ENCODE data around the gene TAS2R3.

Gene TAS2R3

DNA sequence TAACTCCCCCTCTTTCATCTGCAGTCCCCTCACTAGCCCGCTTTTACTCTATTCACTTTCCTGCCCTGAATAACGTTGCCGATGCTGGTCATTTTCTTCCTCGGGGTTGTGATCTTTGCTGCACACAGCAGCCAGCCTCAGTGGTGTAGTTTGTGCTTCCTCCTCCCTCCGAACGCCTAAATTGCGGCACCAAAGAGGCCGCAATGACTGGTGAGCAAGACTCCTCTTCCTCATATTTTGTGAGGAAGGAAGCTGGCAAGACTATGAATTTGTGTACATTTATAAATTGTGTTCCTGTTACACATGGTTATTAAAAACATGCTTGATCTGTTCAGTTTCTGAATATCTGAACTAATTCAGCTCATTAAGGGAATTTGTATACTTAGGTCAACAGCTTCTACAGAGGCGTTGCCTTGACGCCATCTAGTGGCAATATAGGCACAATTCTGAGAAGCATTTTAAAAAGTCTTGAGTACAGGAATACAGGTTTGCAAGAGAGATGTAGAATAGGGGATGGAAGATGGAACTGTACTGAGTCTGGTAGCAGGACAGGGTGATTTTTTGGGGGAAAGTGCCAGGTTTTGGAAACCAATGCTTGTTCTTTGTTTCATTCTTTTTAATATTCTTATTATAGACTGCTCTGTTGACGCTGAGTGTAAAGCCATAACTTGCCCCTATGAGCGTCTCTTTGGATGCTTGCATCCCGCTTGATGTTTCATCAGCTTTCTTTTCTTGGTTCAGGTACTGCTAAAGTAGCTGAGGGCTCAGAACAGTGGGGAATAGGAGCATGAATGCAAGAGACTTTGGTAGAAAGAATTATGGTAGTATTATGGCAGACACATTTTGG lies 22.0 kb downstream of the TAS2R3 start:
- peak; percentile 60 to 71 for DNase-seq

DNA sequence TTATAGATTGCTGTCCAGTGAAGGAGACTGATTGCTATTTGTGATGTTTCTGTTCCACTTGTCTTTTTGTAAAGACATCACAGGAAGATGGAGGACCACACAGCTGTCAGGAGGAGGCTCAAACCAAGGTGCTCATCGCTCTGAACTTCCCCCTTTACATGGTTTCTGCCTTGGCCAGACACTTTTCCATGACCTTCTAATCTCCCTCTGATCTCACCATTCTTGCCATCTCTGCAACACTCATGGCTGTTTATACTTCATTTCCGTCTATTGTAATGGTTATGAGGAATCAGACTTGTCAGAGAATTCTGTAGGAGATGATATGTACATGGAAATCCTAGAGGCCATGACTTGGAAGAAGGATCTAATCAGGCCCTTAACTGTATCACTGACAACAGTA lies 24.4 kb downstream of the TAS2R3 start:
- no peak for DNase-seq

DNA sequence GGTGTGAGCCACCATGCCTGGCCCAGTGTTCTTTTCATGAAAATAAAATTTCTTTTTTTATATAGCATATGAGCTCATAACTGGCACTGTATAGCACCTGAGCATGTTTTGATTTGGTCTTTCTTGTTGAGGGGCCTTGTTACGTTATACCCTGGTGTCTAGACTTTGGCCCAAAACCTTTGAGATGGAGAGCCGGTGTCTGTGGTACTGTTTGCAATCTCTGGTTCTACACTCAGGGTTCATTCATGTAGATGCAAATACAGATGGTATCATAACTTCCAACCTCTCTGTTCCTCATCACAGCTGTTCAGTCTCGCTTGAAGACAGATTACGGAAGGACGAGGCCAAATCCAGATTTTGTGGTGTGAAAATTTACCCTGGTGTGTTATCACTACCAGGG lies 26.0 kb downstream of the TAS2R3 start, which contains the start of gene TAS2R5:
Gene TAS2R5, plus strand, starts transcription at position 301 of the 400 bp plus-strand sequence. CDS start 145 bp downstream, outside the sequence.
- no peak for DNase-seq

DNA sequence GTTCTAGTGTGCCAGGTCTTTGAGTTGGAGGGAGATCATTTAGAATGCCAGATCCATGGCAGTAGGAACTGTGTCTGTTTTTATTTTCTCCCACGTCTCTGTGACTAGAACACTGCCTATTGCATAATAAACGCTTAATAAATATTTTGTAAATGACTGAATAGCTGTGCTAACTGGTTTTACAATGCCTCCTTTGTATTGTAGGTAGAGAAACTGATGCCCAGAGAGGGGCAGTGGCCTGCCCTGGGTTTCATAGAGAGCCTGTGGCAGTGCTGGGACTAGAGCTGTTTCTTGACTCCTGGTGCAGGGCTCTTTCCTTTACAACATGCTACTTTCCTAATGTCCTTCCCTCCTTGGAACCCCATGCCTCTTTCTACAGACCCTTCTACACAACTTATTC lies 28.6 kb downstream of the TAS2R3 start:
- DNase-seq = no peak
